ENCODE results near the gene MBD3L1.

The MBD3L1 gene

GRCh38 chr19:8881512-8881911 is 49.3 kb downstream of the MBD3L1 start:
- no peak for DNase-seq (ENCODE audit: low spot score)

- no peak for DNase-seq (ENCODE audit: low spot score)
These were observed 52.2 kb downstream of the MBD3L1 start for GRCh38 chr19:8884416-8884815.

GRCh38 chr19:8887364-8887763 is 55.2 kb downstream of the MBD3L1 start:
- DNase-seq (ENCODE audit: low spot score) = no peak

- DNase-seq (ENCODE audit: low spot score) = no peak
These were observed 58.1 kb downstream of the MBD3L1 start for GRCh38 chr19:8890260-8890659.
